Panc1 (cell line): ENCODE data around the gene HOXA13.

Experiments
- POLR2AphosphoS5 ChIP-seq: IDR thresholded peaks from 2 replicates; pipeline ENCODE4 v1.6.1; 2012; ENCODE audit warnings: mild to moderate bottlenecking, low read depth, low read length, moderate library complexity
- TF ChIP-seq, protein P1 (sequence below): fragments of 450-650 bp; IDR thresholded peaks from 2 replicates; pipeline ENCODE4 v1.5.1; 2017; ENCODE audit warnings: mild to moderate bottlenecking

DNA sequence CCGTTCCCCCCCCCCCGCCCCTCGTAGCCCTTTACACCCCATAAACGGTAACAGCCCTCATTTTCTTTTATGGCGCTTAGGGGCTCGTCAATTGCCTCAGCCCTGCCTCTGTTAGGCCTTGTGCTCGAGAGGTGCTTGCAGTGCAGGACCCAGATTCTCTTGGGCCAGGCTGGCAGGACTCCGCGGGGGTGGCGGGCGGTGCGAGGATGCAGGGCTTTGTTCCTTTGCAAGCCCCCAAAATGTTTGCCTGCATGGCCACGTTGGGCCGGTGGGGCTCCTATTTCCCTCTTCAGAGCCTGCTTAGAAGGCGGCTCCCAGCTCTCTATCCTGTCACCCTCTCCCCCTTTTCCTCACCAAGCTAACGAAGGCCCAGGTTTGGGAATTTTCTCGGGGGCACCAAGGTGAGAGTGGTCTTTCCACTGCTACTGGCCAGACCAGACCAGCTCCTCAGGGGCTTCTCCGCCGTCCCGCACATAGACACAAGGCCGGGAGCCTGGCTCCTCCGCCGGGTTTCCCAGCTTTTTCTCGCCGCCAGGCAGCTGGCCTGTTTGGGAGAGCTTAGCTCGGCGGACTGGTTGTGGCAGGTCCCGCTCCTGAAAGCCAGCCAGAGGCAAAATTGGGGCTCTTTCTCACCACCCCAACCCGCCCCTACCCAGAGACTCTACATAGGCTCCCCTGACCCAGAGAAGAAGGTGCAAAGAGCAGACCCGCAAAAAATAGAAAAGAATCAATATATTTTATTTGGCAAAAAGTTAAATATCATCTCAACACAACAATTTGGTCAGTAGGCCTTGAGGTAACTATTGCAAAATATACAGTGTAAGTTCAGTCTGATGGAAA, 38.0 kb downstream of the HOXA13 start:
- TF ChIP-seq, protein P1, sequence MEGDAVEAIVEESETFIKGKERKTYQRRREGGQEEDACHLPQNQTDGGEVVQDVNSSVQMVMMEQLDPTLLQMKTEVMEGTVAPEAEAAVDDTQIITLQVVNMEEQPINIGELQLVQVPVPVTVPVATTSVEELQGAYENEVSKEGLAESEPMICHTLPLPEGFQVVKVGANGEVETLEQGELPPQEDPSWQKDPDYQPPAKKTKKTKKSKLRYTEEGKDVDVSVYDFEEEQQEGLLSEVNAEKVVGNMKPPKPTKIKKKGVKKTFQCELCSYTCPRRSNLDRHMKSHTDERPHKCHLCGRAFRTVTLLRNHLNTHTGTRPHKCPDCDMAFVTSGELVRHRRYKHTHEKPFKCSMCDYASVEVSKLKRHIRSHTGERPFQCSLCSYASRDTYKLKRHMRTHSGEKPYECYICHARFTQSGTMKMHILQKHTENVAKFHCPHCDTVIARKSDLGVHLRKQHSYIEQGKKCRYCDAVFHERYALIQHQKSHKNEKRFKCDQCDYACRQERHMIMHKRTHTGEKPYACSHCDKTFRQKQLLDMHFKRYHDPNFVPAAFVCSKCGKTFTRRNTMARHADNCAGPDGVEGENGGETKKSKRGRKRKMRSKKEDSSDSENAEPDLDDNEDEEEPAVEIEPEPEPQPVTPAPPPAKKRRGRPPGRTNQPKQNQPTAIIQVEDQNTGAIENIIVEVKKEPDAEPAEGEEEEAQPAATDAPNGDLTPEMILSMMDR = no peak
- no peak for TF ChIP-seq POLR2AphosphoS5
